Right ventricle myocardium superior (tissue), 1 donor: ENCODE measurements around the gene ACOT12. TPM values are rescaled to one million over a fixed set of nuclear protein-coding genes. Genes with fewer than 3 reads are reported as not detected.
"Not testable (repeated sequence)": the region's sequence is repeated elsewhere in the genome, so short reads cannot be mapped to it uniquely, and the experiment has no call there.

Experiments used
- ATAC-seq: fragments of 200-7000 bp; cut with Tn5 transposase; one replicate; pipeline ENCODE4 v1.9.1; 2020; ENCODE audit warnings: mild to moderate bottlenecking; ENCODE audit not compliant: poor library complexity
- DNase-seq: peaks from one replicate; pipeline ENCODE4 v3.0.0-alpha.2; 2020
- intact Hi-C: fragments of 100-400 bp; cut with DNase I; formaldehyde crosslinking; loops from one replicate; pipeline ENCODE4 v1.11.2; 2022
- long read RNA-seq: library from polyadenylated mRNA; unstranded; transcript quantifications from one replicate; pipeline ENCODE4 v2.0.0, GENCODE V29; 2021
- total RNA-seq: library from RNA; stranded (reverse); fragmentation: NEBNext Ultra II Directional; extraction: Animal tissue kit (Norgen Biotek cat#: 25700); gene quantifications from one replicate; pipeline ENCODE4 v1.2.1, GENCODE V29; 2021
- donor health status: DM: no; HTN: yes; CAD: no; lungs with severe emphysema.

The ACOT12 gene
- total RNA-seq: not detected
- long read RNA-seq: 0 reads

GRCh38 chr5:81393783-81394718 lies at the start of gene ACOT12:
Gene ACOT12, minus strand, starts transcription at chr5:81394134. Its CDS starts 20 bp downstream, at chr5:81394114.
- intact Hi-C loops: no loop called here
- peak; percentile 39 for DNase-seq
- ATAC-seq: peak; percentile 46

- DNase-seq: no peak
- no peak for ATAC-seq
- intact Hi-C loops: no loop called here
Measured at GRCh38 chr5:81435023-81435422, 41.1 kb upstream of the ACOT12 start.

- intact Hi-C loops: loop anchor here (10.0 kb wide), 1 partner anchor 735 kb away; no protein-coding TSS in a partner anchor
- ATAC-seq: no peak
- DNase-seq: no peak
Measured at GRCh38 chr5:81429985-81430384, 36.1 kb upstream of the ACOT12 start.

- ATAC-seq (no peak), DNase-seq (no peak)
- intact Hi-C loops: loop anchor here (10.0 kb wide), 1 partner anchor 735 kb away; no protein-coding TSS in a partner anchor
Measured at GRCh38 chr5:81429363-81429762, 35.4 kb upstream of the ACOT12 start.

- DNase-seq: no peak
- ATAC-seq: no peak
- intact Hi-C loops: loop anchor here (10.0 kb wide), 1 partner anchor 736 kb away; no protein-coding TSS in a partner anchor
Measured at GRCh38 chr5:81428861-81429260, 34.9 kb upstream of the ACOT12 start.

GRCh38 chr5:81428446-81428845 lies 34.5 kb upstream of the ACOT12 start:
- ATAC-seq: no peak
- intact Hi-C loops: loop anchor here (10.0 kb wide), 1 partner anchor 736 kb away; no protein-coding TSS in a partner anchor

GRCh38 chr5:81427566-81427965 lies 33.6 kb upstream of the ACOT12 start:
- intact Hi-C loops: loop anchor here (10.0 kb wide), 1 partner anchor 737 kb away; no protein-coding TSS in a partner anchor
- DNase-seq (no peak), ATAC-seq (no peak)

More at GRCh38 chr5:81428446-81428845, 34.5 kb upstream of the ACOT12 start:
- no peak for DNase-seq

GRCh38 chr5:81426359-81427030 lies 32.6 kb upstream of the ACOT12 start:
- intact Hi-C loops: loop anchor here (10.0 kb wide), 1 partner anchor 738 kb away; no protein-coding TSS in a partner anchor
- no peak for DNase-seq

GRCh38 chr5:81425569-81425968 lies 31.6 kb upstream of the ACOT12 start:
- intact Hi-C loops: loop anchor here (10.0 kb wide), 1 partner anchor 739 kb away; no protein-coding TSS in a partner anchor
- ATAC-seq (peak; percentile 76), DNase-seq (no peak)

More at GRCh38 chr5:81426359-81427030, 32.6 kb upstream of the ACOT12 start:
- ATAC-seq: peak; percentile 12

- intact Hi-C loops: loop anchor here (10.0 kb wide), 1 partner anchor 740 kb away; no protein-coding TSS in a partner anchor
Measured at GRCh38 chr5:81424728-81425127, 30.8 kb upstream of the ACOT12 start.

GRCh38 chr5:81422671-81423070 lies 28.7 kb upstream of the ACOT12 start:
- intact Hi-C loops: loop anchor here (10.0 kb wide), 1 partner anchor 742 kb away; no protein-coding TSS in a partner anchor
- ATAC-seq (no peak), DNase-seq (no peak)

More at GRCh38 chr5:81424728-81425127, 30.8 kb upstream of the ACOT12 start:
- DNase-seq (no peak), ATAC-seq (peak; percentile 54)

GRCh38 chr5:81420039-81420667 lies 26.2 kb upstream of the ACOT12 start:
- DNase-seq (no peak), ATAC-seq (no peak)
- intact Hi-C loops: loop anchor here (10.0 kb wide), 1 partner anchor 745 kb away; no protein-coding TSS in a partner anchor

GRCh38 chr5:81418606-81419005 lies 24.7 kb upstream of the ACOT12 start:
- DNase-seq (no peak), ATAC-seq (no peak)
- intact Hi-C loops: no loop called here

GRCh38 chr5:81417052-81417451 lies 23.1 kb upstream of the ACOT12 start:
- intact Hi-C loops: no loop called here
- DNase-seq: no peak
- ATAC-seq: no peak

GRCh38 chr5:81409896-81410295 lies 16.0 kb upstream of the ACOT12 start:
- DNase-seq (no peak), ATAC-seq (no peak)
- intact Hi-C loops: no loop called here

GRCh38 chr5:81409361-81409760 lies 15.4 kb upstream of the ACOT12 start:
- no peak for DNase-seq
- intact Hi-C loops: no loop called here
- no peak for ATAC-seq

GRCh38 chr5:81408496-81408895 lies 14.6 kb upstream of the ACOT12 start:
- intact Hi-C loops: no loop called here
- ATAC-seq (no peak), DNase-seq (no peak)

GRCh38 chr5:81407811-81408210 lies 13.9 kb upstream of the ACOT12 start:
- ATAC-seq, DNase-seq, intact Hi-C loops: not testable (repeated sequence)
